Upper lobe of left lung (tissue), 6 donors: ENCODE data around the gene FBXL19. TPM values are rescaled to one million over a fixed set of nuclear protein-coding genes. Genes with fewer than 3 reads are reported as not detected.

ENCODE experiments used
- ATAC-seq, 2 donors: fragments of 200-7000 bp; cut with Tn5 transposase; one replicate each; pipeline ENCODE4 v1.9.1; 2022; ENCODE audit warnings: mild to moderate bottlenecking in 2 of 2, moderate library complexity in 2 of 2; ENCODE audit not compliant: low FRiP score in 2 of 2
- DNase-seq, 2 donors: peaks; one replicate each; pipeline ENCODE4 v3.0.0-alpha.2; 2019 to 2020
- H3K27ac ChIP-seq, 4 donors: fragments of 200-600 bp; sonication (generic); one replicate each; pipeline ENCODE4 v1.5.1; 2016 to 2019
- H3K27me3 ChIP-seq, 4 donors: fragments of 200-600 bp; sonication (generic); one replicate each; pipeline ENCODE4 v1.5.1; 2017 to 2019
- H3K36me3 ChIP-seq, 4 donors: fragments of 200-600 bp; sonication (generic); one replicate each; pipeline ENCODE4 v1.5.1; 2016 to 2019
- H3K4me1 ChIP-seq, 4 donors: fragments of 200-600 bp; sonication (generic); one replicate each; pipeline ENCODE4 v1.5.1; 2018 to 2019
- H3K4me3 ChIP-seq, 4 donors: fragments of 200-600 bp; sonication (generic); one replicate each; pipeline ENCODE4 v1.5.1; 2017 to 2019; ENCODE audit warnings: mild to moderate bottlenecking in 2 of 4, moderate library complexity in 1 of 4
- H3K9me3 ChIP-seq, 4 donors: fragments of 200-600 bp; sonication (generic); one replicate each; pipeline ENCODE4 v1.5.1; 2018 to 2019
- EP300 ChIP-seq, 4 donors: sonication (generic); formaldehyde crosslinking; IDR thresholded peaks; one replicate each; pipeline ENCODE4 v1.5.1; 2017; ENCODE audit warnings: antibody characterized with exemption in 4 of 4, control low read depth in 2 of 4
- POLR2A ChIP-seq, 4 donors: fragments of 450-650 bp; IDR thresholded peaks; one replicate each; pipeline ENCODE4 v1.5.1; 2016 to 2017; ENCODE audit warnings: antibody characterized with exemption in 4 of 4, mild to moderate bottlenecking in 2 of 4
- POLR2AphosphoS5 ChIP-seq, 2 donors: sonication (generic); formaldehyde crosslinking; IDR thresholded peaks; one replicate each; pipeline ENCODE4 v1.5.1; 2017; ENCODE audit warnings: antibody characterized with exemption in 2 of 2
- WGBS, 2 donors: methylation state at CpG; one replicate each; pipeline ENCODE4 v1.1.5; 2017 to 2018; 5-methylcytosine and 5-hydroxymethylcytosine counted together
- total RNA-seq, 6 donors: library from RNA; depleted of rRNA in 4 of 6; stranded (reverse); fragments of >200 nt in 4 of 6; gene quantifications; one replicate each; pipeline versions ENCODE4 v1.1.0 to v1.2.1, GENCODE V29; 2016 to 2021
- TF ChIP-seq, protein P1 (sequence below), 6 experiments: fragments of 450-650 bp in 4 of 6; fragments of 200-600 bp in 2 of 6; sonication (generic) in 2 of 6; IDR thresholded peaks; one replicate each; pipeline ENCODE4 v1.5.1; 2016 to 2019; ENCODE audit warnings: antibody characterized with exemption in 6 of 6
- donor health status: DM: no; HTN: no; CAD: no; lungs with moderate emphysema.
- donor health status: DM: no; HTN: yes; CAD: no; lungs with severe emphysema.

Gene FBXL19
- total RNA-seq, 6 donors from 2014 or later = 7.3 to 40.9 (median 15.5) TPM

DNA sequence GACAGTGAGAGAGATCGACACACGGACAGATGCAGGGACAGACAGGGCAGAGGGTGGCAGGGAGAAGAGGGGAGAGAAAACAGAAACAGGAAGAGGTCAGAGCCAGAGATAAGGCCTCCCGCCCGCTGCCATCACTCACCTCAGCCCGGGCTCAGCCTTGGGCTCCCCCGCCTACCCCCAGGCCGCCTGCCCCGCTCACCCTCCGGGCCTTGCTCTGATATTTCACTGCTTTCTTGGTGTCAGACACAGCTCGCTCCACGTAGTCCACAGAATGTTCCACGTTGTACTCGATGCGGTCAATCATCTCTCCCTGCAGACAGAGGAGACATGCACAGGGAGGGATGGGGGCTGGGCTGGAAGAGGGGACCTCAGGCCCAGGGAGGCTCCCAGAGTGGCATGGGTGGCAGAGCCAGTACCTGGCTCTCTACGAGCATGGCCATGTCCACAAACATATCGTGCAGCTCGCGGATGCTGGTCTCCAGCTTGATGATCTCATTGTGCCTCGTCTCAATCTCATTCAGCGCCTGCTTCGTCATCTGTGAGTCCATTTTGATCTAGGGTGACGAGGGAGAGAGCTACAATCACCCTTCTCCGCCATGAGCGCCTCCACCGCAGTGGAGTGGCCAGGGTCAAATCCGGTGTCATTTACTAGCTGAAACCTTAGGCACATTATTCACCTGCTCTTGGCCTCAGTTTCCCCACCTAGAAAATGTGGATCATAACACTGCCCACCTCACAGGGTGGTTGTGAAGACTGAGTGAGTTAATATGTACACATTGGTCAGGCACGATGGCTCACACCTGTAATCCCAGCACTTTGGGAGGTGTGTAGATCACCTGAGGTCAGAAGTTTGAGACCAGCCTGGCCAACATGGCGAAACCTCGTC lies 69.8 kb downstream of the FBXL19 start:
- TF ChIP-seq EP300 (IDR thresholded peaks at IDR 0.05) (no peak), POLR2A (IDR thresholded peaks at IDR 0.05) (no peak), POLR2AphosphoS5 (IDR thresholded peaks at IDR 0.05) (no peak)
- TF ChIP-seq, protein P1, sequence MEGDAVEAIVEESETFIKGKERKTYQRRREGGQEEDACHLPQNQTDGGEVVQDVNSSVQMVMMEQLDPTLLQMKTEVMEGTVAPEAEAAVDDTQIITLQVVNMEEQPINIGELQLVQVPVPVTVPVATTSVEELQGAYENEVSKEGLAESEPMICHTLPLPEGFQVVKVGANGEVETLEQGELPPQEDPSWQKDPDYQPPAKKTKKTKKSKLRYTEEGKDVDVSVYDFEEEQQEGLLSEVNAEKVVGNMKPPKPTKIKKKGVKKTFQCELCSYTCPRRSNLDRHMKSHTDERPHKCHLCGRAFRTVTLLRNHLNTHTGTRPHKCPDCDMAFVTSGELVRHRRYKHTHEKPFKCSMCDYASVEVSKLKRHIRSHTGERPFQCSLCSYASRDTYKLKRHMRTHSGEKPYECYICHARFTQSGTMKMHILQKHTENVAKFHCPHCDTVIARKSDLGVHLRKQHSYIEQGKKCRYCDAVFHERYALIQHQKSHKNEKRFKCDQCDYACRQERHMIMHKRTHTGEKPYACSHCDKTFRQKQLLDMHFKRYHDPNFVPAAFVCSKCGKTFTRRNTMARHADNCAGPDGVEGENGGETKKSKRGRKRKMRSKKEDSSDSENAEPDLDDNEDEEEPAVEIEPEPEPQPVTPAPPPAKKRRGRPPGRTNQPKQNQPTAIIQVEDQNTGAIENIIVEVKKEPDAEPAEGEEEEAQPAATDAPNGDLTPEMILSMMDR (IDR thresholded peaks at IDR 0.05) = no peak
- Histone ChIP-seq H3K27ac (no peak overlapping the region), H3K36me3 (no peaks in the 10 kb centered on the region), H3K4me3 (no peak overlapping the region), H3K9me3 (no peaks in the 10 kb centered on the region), H3K27me3 (no peaks in the 10 kb centered on the region), H3K4me1 (peaks cover 14 to 17% (median 15%) of the 10 kb centered on the region in 4 donors)
- WGBS, 2 donors = 73 to 74% methylated on average over 25 to 29 of the region's 29 CpGs
- ATAC-seq = no peak
- DNase-seq = no peak

DNA sequence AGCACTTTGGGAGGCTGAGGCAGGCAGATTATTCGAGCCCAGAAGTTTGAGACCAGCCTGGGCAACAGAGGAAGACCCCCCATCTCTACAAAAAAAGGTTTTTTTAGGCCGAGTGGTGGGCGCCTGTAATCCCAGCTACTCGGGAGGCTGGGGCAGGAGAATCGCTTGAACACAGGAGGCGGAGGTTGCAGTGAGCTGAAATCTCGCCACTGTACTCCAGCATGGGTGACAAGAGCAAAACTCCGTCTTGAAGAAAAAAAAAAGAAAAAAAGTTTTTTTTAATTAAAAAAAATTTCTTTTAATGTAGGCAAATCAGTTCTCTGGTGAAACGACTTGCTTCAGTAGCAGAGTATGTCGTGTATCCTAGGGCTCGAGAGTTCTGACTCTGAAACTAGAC lies 72.6 kb downstream of the FBXL19 start:
- no peaks in the 10 kb centered on the region for H3K9me3 ChIP-seq
- 79 to 84% methylated on average over 11 of the region's 11 CpGs for WGBS, 2 donors
- no peak overlapping the region for H3K4me3 ChIP-seq

DNA sequence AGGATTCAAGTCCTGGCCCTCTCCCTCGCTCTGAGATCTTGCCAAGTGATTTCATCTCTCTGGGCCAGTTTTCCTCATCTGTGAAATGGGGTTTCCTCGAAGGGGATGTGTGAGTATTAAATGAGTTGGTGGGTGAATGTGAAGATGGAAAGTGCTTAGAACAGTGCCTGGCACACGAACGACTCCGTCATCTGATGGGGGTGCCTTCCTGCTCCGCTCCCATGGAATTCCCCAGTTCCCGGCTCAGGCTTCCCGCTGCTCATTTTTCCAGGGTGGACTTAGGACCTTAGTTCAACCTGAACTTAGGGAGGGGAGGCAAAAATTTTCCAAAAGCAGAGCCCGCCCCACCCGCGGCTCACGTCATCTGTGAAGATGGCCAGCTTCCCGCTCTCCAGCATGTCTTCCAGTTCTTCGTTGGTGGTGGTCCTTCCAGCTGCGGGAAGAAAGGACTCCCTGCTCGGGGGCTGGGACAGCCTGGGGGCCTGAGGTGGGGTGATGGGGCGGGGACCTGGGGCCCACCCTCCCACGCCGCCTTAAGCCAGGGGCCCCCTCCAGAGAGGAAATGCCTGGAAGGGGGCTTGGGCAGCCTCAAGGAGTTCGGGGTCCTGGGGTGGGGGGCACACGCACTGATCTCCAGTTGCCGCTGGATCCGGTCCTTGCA lies 73.1 kb downstream of the FBXL19 start:
- H3K36me3 ChIP-seq = no peaks in the 10 kb centered on the region
- peak in 1 of 2 donors; percentile 71 for ATAC-seq

More for the DNA sequence above, 72.6 kb downstream of the FBXL19 start:
- Histone ChIP-seq H3K4me1 (peaks cover 14 to 17% (median 15%) of the 10 kb centered on the region in 4 donors), H3K27ac (no peak overlapping the region), H3K36me3 (no peaks in the 10 kb centered on the region), H3K27me3 (no peaks in the 10 kb centered on the region)
- no peak for TF ChIP-seq POLR2A (IDR thresholded peaks at IDR 0.05)
- TF ChIP-seq EP300 (IDR thresholded peaks at IDR 0.05) = no peak
- TF ChIP-seq, protein P1 (IDR thresholded peaks at IDR 0.05) = no peak
- no peak for TF ChIP-seq POLR2AphosphoS5 (IDR thresholded peaks at IDR 0.05)
- DNase-seq = no peak
- ATAC-seq = no peak

DNA sequence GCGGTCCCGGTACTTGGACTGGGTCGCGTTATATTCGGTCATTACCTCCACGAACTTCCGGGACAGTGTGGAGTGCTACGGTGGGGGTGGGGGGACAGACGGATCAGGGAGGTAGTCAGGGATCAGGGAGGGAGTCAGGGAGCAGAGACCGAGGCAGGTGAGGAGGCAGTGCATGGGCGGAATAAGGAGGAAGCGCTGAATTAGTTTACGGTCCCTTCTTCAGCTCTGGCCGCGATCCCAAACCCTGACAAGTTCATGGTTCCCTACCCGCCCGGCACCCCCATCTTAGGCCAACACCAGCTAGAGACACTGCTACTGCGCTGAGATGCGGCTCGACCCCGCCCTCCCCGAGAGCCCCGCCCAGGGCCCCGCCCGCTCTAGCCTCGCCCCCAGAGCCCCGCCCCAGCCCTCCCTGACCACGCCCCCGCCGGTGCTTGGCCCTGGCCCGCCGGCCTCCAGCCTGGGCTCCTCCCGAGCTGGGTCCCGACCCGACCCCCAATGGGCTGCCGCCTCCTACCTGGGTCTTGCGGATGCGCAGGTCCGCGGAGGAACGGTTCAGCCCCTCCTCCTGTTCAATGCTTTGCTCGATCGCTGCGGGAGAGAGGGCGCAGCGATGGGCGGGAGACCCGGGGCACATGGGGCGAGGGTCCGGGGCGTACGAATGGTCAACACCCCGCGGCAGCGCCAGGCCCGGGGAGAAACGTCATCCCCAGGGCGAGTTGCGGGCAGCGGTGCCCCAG lies 73.8 kb downstream of the FBXL19 start:
- H3K27me3 ChIP-seq = no peaks in the 10 kb centered on the region
- H3K9me3 ChIP-seq = no peaks in the 10 kb centered on the region
- peak; percentile 88 to 96 for DNase-seq
- TF ChIP-seq EP300 (IDR thresholded peaks at IDR 0.05) (no peak), POLR2AphosphoS5 (IDR thresholded peaks at IDR 0.05) (peak; percentile 40 to 45), POLR2A (IDR thresholded peaks at IDR 0.05) (peak in 2 of 4 donors; percentile 30 to 69)
- TF ChIP-seq, protein P1 (IDR thresholded peaks at IDR 0.05) = no peak
- H3K27ac ChIP-seq = peak overlapping the region in 3 of 4 donors; percentile 32 to 84 (median 62)
- H3K36me3 ChIP-seq = no peaks in the 10 kb centered on the region
- ATAC-seq = peak; percentile 91 to 96
- peaks cover 14 to 17% (median 15%) of the 10 kb centered on the region in 4 donors for H3K4me1 ChIP-seq
- WGBS, 2 donors = 2 to 10% methylated on average over 16 to 56 of the region's 60 CpGs
- peak overlapping the region; percentile 36 to 56 (median 44) for H3K4me3 ChIP-seq

More for the DNA sequence above, 73.1 kb downstream of the FBXL19 start:
- Histone ChIP-seq H3K9me3 (no peaks in the 10 kb centered on the region), H3K4me3 (peak overlapping the region; percentile 36 to 56 (median 44)), H3K27me3 (no peaks in the 10 kb centered on the region), H3K4me1 (peaks cover 14 to 17% (median 15%) of the 10 kb centered on the region in 4 donors), H3K27ac (peak overlapping the region in 3 of 4 donors; percentile 32 to 84 (median 62))
- 24 to 40% methylated on average over 14 to 22 of the region's 23 CpGs for WGBS, 2 donors
- DNase-seq = no peak
- TF ChIP-seq POLR2A (IDR thresholded peaks at IDR 0.05) (no peak), EP300 (IDR thresholded peaks at IDR 0.05) (no peak), POLR2AphosphoS5 (IDR thresholded peaks at IDR 0.05) (no peak)
- TF ChIP-seq, protein P1 (IDR thresholded peaks at IDR 0.05) = no peak
